Transverse colon (tissue), 4 donors: Measurements from ENCODE around the gene TBL1Y.

ENCODE experiments used
- EP300 ChIP-seq: sonication (generic); formaldehyde crosslinking; IDR thresholded peaks from one replicate; pipeline ENCODE4 v1.6.1; 2017; ENCODE audit warnings: antibody characterized with exemption, low read depth
- POLR2A ChIP-seq: fragments of 450-650 bp; IDR thresholded peaks from one replicate; pipeline ENCODE4 v1.6.1; 2016; ENCODE audit warnings: antibody characterized with exemption, mild to moderate bottlenecking, moderate library complexity
- POLR2AphosphoS5 ChIP-seq, 3 donors: sonication (generic); formaldehyde crosslinking; IDR thresholded peaks; one replicate each; pipeline ENCODE4 v1.6.1; 2016; ENCODE audit warnings: antibody characterized with exemption in 3 of 3
- TF ChIP-seq, protein P1 (sequence below), 5 experiments: fragments of 200-600 bp in 3 of 5; fragments of 450-650 bp in 2 of 5; sonication (generic) in 3 of 5; IDR thresholded peaks; 1 replicate in 2 of 5; 2 replicates in 3 of 5; pipeline ENCODE4 v1.5.1; 2016 to 2017; ENCODE audit warnings: antibody characterized with exemption in 5 of 5, inconsistent platforms in 3 of 5, mild to moderate bottlenecking in 2 of 5, moderate library complexity in 1 of 5

DNA sequence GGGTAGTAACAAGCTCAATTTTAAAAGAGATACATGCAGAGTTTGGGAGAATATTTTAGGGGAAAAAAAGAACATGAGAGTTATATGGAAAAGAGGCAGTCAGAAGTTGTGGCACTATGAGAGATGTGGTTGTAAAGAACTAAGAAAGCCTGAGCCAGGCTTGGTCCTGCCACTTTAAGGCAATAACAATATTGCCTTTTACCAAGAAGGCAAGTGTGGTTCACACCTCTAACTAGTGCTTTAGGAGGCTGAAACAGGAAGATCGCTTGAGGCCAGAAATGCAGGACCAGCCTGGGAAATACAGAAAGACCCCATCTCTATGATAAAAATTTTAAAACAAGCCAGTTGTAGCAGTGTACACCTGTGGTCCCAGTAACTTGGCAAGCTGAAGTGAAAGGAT lies 192.2 kb downstream of the TBL1Y start:
- TF ChIP-seq, protein P1, sequence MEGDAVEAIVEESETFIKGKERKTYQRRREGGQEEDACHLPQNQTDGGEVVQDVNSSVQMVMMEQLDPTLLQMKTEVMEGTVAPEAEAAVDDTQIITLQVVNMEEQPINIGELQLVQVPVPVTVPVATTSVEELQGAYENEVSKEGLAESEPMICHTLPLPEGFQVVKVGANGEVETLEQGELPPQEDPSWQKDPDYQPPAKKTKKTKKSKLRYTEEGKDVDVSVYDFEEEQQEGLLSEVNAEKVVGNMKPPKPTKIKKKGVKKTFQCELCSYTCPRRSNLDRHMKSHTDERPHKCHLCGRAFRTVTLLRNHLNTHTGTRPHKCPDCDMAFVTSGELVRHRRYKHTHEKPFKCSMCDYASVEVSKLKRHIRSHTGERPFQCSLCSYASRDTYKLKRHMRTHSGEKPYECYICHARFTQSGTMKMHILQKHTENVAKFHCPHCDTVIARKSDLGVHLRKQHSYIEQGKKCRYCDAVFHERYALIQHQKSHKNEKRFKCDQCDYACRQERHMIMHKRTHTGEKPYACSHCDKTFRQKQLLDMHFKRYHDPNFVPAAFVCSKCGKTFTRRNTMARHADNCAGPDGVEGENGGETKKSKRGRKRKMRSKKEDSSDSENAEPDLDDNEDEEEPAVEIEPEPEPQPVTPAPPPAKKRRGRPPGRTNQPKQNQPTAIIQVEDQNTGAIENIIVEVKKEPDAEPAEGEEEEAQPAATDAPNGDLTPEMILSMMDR (IDR thresholded peaks at IDR 0.05): no peak
- TF ChIP-seq POLR2AphosphoS5 (IDR thresholded peaks at IDR 0.05) (no peak), POLR2A (no peak), EP300 (no peak)
